CD4-positive, alpha-beta T cell treated with Interferon gamma for 1 hour (primary cell): ENCODE data around the gene RFPL2.
A peak's percentile ranks its signal among the peaks of the same experiment; 100 is the strongest.

Experiments
- DNase-seq: peaks from one replicate; pipeline ENCODE4 v3.0.0-alpha.2; 2020

The RFPL2 gene

DNA sequence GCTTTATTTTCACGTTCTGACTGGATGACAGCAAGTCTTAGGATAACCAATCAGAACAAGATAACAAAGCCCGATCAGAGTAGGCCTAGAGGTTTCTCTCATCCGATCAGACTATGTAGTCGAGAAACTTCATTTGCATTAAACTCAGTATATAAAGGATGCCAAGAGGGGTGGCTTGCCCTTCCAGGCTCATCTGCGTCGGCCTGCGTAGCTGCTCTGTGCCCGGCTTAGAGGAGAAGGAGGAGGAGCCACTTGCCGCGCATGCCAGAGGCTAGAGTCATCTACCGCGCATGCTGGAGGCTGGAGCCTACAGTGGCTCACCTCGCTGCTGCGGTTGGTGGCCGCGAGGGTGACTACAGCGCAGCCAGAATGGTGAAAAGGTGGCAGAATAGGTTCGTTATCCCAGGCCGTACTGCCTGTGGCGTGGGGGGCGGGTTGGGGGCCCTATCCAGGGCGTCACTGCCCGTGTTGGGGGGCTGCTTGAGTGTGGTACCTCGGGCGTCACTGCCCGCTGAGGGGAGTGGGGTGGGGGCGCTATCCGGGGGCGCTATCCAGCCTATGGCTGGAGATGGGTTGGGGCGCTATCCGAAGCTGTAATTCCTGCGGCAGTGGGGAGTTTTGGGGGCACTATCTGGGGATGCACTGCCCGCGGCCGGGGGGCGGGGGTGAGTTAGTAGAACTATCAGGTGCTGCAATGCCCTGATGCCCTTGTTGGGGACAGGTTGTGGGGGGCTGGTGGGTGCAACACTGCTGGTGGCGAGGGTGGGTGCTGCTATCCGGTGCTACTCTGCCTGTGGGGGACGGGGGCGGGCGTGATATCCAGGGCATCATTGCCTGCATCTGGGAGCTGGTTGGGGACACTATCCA, at the start of gene RFPL2:
Gene RFPL2, minus strand, starts transcription at position 218 of the 867 bp plus-strand sequence. CDS start 2,622 bp downstream, outside the sequence.
- no peak for DNase-seq

- no peak for DNase-seq
Measured at GRCh38 chr22:32249231-32249630, 44.4 kb upstream of the RFPL2 start.

DNA sequence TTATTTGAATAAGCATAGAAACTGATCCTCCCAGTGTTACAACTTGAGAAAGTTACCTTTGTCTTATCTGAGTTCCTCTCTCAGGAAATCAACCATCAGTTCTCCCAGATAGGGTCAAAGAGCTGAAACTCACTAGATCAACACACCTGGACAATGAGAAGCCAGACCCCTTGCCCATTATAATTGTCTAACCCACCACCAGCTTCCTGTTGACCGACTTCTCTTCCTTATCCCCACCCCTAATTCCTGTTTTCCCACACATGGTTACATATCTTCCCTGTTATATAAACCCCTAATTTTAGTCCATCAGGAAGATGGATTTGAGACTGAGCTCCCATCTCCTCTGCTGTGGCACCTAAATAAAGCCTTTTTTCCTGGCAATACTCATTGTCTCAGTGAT, 43.4 kb upstream of the RFPL2 start:
- no peak for DNase-seq

DNA sequence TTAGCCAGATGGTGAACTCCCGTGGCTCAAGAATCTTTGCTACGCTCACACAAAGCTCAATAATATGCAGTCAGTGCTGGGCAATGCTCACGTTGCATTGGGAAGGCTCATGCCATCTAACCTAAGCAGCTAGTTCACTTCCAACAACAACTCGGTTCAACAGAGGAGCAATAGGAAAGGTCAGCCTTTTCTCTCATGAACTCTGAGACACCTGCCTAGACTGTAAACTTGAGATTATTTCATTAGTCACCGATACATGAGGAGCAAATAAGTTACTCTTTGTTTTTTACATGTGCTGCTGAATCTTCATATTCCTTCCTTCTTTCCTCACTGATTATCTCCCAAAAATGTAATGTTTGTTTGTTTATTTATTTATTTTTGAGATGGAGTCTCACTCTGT, 41.3 kb upstream of the RFPL2 start:
- no peak for DNase-seq

DNA sequence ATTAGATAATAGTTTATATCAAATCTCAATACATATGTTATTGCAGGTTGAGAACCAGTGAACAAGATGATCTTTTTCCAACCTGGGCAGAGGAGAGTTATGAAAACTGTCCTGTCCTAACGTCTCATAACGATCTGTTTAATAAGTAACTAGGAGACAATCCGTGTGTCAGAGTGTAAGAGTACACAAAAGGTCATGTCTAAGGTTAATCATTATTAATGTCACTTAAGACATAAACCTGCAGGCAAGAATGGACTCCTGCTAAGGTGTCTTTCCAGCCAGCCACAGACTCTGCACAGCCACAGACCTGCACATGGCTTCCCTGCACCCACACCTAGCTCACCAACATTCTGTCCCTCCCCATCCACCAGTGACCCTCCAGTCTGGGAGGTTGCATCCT, 40.2 kb upstream of the RFPL2 start:
- no peak for DNase-seq

DNA sequence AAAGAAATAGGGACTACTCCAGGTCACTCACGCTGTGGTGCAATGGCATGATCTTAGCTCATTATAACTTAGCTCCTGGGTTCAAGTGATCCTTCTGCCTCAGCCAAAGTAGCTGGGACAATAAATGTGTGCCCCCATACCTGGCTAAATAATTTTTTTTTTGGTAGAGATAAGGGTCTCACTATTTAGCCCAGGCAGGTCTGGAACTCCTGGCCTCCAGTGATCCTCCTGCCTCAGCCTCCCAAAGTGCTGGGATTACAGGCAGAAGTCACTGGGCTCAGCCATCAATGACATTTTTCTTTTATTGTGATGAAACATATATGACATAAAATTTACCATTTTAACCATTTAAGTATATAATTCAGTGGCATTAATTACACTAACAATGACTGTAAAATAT, 39.7 kb upstream of the RFPL2 start:
- DNase-seq = no peak

DNA sequence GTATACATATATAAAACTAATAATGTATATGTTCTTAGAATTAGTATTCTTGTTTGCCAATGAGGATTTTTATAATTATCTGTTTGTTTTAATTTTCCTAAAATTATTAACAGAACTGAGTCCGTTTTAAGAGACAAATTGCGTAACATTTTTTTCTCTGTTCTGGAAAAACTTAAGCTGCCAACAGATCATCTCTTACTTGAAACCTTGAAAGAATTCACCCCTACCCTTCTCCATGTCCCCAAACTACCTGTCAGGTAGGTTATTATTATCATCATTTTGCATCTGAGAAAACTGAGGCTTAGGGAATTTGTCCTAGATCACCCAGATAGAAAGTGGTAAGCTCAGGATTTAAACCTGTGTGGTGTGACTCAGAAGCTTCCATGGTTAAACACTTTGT, 35.6 kb upstream of the RFPL2 start:
- DNase-seq = no peak

DNA sequence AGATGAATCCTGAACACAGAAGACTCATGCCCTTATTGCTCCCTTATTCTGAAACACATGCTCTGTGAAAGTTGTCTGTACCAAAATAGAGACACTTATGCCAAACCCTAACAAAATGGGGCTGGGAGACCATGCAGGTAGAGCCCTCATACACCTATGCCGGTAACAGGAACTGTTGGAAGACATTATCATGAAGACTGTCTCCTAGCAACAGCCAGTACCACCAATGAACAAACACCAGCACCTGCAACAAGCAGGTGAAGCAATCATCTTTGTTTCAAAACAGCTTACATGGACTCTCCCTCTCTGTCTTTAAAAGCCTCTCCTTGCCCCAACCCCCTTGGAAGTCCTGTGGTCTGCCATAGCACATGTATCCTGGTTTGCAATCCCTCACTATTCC, 33.0 kb upstream of the RFPL2 start:
- no peak for DNase-seq

- no peak for DNase-seq
Measured at GRCh38 chr22:32236970-32237369, 32.1 kb upstream of the RFPL2 start.

- DNase-seq = no peak
Measured at GRCh38 chr22:32233091-32233490, 28.2 kb upstream of the RFPL2 start.

DNA sequence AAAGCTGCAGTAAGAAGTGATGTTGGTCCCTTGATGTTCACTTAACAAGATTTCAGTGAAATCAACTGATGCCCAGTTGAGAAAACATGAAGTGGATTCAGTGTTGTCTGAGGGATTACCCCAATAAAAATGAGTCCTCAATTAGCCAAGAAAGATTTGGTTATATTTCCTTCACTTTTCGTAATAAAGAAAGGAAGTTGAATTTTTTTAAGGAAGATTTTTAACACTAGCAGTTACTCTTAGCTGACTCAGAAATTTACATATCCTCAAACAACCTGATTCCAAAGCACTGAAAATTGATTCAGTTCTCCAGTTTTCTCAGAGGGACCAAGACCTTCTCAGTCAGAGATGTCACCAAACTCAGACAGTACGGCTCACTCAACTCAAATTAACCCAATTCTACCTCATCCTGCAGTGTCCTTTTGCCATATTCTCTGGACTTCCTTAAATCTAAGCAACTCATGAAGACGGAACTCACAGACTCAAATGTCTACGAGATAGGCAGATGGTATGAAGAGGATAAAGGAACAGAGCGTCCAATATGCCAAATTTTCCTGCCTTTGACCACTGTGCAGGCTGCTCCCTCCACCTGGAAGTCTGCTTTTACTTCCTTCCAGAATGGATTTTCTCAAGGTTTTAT, 27.4 kb upstream of the RFPL2 start:
- DNase-seq = no peak

- DNase-seq = no peak
Measured at GRCh38 chr22:32226326-32227104, 21.6 kb upstream of the RFPL2 start.

DNA sequence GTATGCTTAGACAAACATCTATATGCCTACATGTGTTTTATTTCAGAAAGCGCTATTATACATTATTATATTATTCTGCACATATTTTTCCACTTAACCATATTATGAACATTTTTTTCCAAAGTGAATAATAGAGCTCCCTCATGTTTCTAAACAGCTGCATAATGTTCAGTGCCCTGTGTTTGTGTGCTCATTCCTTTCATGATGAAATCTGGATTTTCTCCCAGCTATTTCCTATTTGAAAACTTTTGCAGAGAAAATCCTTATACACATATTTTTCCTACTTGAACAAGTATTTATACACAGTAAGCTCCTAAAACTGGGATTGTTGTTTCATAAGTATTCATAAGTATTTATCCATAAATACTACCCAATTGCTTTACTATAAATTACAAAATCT, 18.1 kb upstream of the RFPL2 start:
- no peak for DNase-seq

- no peak for DNase-seq
Measured at GRCh38 chr22:32219026-32219425, 14.2 kb upstream of the RFPL2 start.

DNA sequence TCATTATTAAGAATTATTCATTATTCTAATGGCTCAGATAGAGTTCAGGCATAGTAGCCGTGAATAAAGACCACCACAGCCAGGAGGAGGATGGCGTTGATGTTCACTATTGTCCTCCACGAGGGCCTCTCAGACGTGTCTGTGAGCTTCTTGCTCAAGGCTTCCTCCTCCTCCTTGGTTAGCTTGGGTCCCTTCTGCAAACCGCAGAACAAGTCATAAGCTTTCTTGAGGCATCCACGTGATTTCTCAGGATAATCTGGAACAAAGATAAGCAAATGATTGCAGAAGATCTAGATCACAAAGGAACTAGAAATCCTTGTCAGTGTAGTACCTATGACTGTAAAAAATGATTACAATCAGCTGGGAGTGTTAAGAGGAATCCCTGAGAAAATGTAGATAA, 13.6 kb upstream of the RFPL2 start:
- DNase-seq = peak; percentile 50

GRCh38 chr22:32217465-32217864, 12.6 kb upstream of the RFPL2 start:
- DNase-seq = no peak

GRCh38 chr22:32216911-32217310, 12.0 kb upstream of the RFPL2 start:
- DNase-seq = no peak

- no peak for DNase-seq
Measured at GRCh38 chr22:32211011-32211410, 6.1 kb upstream of the RFPL2 start.

DNA sequence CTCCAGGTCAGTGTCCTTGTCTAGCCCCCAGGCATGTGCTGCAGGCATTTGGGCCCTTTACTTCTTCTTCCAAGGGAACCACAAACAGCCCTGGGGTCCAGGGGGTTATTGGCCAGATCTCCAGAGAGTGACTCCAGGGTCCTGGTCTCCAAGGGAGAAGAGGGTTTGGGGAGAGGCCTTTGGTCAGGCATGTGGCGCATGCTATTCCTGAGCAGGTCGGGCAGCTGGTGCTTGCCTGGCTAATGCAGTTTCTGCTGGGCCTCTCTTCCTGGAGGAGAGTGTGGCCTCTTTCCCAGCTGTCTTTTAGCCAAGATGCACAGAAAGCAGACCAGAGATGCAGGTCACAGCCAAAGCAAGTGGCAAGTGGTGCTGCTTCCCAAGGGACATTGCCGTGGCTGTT, 3.8 kb upstream of the RFPL2 start:
- no peak for DNase-seq

- DNase-seq = no peak
Measured at GRCh38 chr22:32207971-32208480, 3.2 kb upstream of the RFPL2 start.

GRCh38 chr22:32206774-32207758, 2.2 kb upstream of the RFPL2 start:
- DNase-seq = peak; percentile 24
